Gastroesophageal sphincter (tissue), 3 donors: ENCODE data around the gene SNED1.

Experiments used
- POLR2A ChIP-seq, 2 donors: fragments of 450-650 bp; IDR thresholded peaks; one replicate each; pipeline ENCODE4 v1.6.1; 2017; ENCODE audit warnings: antibody characterized with exemption in 2 of 2, mild to moderate bottlenecking in 2 of 2, moderate library complexity in 1 of 2
- TF ChIP-seq, protein P1 (sequence below), 4 experiments: fragments of 200-600 bp in 2 of 4; fragments of 450-650 bp in 2 of 4; sonication (generic) in 1 of 4; IDR thresholded peaks; one replicate each; pipeline ENCODE4 v1.5.1; 2017 to 2019; ENCODE audit warnings: antibody characterized with exemption in 4 of 4, mild to moderate bottlenecking in 2 of 4, moderate library complexity in 2 of 4

DNA sequence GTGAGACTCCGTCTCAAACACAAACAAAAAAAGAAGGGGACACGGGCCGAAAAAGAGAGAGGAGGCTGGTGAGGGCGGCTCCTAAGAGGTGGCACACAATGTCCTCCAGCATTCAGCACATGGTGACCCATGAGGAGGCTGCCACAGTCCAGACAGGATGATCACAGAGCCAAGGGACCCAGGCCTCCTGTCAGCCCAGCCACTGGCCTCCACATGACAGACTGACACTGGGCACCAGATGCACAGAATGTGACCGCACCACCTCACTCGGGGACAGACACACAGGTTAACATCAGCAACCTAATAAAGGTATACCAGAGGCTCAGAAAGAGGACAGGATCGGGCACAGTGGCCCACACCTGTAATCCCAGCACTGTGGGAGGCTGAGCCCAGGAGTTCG, 129.8 kb downstream of the SNED1 start:
- TF ChIP-seq, protein P1, sequence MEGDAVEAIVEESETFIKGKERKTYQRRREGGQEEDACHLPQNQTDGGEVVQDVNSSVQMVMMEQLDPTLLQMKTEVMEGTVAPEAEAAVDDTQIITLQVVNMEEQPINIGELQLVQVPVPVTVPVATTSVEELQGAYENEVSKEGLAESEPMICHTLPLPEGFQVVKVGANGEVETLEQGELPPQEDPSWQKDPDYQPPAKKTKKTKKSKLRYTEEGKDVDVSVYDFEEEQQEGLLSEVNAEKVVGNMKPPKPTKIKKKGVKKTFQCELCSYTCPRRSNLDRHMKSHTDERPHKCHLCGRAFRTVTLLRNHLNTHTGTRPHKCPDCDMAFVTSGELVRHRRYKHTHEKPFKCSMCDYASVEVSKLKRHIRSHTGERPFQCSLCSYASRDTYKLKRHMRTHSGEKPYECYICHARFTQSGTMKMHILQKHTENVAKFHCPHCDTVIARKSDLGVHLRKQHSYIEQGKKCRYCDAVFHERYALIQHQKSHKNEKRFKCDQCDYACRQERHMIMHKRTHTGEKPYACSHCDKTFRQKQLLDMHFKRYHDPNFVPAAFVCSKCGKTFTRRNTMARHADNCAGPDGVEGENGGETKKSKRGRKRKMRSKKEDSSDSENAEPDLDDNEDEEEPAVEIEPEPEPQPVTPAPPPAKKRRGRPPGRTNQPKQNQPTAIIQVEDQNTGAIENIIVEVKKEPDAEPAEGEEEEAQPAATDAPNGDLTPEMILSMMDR (IDR thresholded peaks at IDR 0.05), result no peak
- no peak for TF ChIP-seq POLR2A (IDR thresholded peaks at IDR 0.05)
